IMR-90 (cell line): Measurements from ENCODE around the gene CALHM3. TPM values are rescaled to one million over a fixed set of nuclear protein-coding genes. Genes with fewer than 3 reads are reported as not detected.

Source experiments
- ATAC-seq: fragments of 200-7000 bp; cut with Tn5 transposase; 2 replicates; pipeline ENCODE4 v1.9.1; 2020; ENCODE audit warnings: low read depth, mild to moderate bottlenecking, moderate library complexity
- BruUV-seq: library from RNA; stranded (reverse); fragments of 400-500 nt; replicated peaks from 2 replicates; lab custom pipeline; 2021; lab: Mats Ljungman, UMichigan
- CTCF ChIA-PET: fragments of 300-600 bp; formaldehyde crosslinking; extraction: SDS; loops from one replicate; lab custom pipeline; 2021; ENCODE audit warnings: antibody characterized with exemption; lab: Yijun Ruan, JAX
- POLR2A ChIA-PET: fragments of 300-600 bp; sonication (Branson Sonifier 250); formaldehyde crosslinking; loops from one replicate; lab custom pipeline; 2022; ENCODE audit warnings: antibody characterized with exemption; ENCODE audit not compliant: unreplicated experiment; lab: Charles Lee
- DNase-seq: peaks from one replicate; pipeline ENCODE4 v3.0.0; 2013
- H2AFZ ChIP-seq: replicated peaks from 2 replicates; pipeline ENCODE3; 2013; ENCODE audit warnings: low read length, mild to moderate bottlenecking; ENCODE audit not compliant: poor library complexity
- H2AK5ac ChIP-seq: 2 replicates; pipeline ENCODE4 v1.6.1; 2013; ENCODE audit warnings: low read depth, low read length, inconsistent platforms
- H2AK9ac ChIP-seq: replicated peaks from 2 replicates; pipeline ENCODE3; 2013; ENCODE audit warnings: mild to moderate bottlenecking, low read depth, low read length, moderate library complexity; ENCODE audit not compliant: poor library complexity
- H2BK120ac ChIP-seq: 2 replicates; pipeline ENCODE4 v1.6.1; 2013; ENCODE audit warnings: low read depth, low read length, inconsistent platforms
- H2BK15ac ChIP-seq: 3 replicates; pipeline ENCODE4 v1.6.1; 2013; ENCODE audit warnings: low read depth, low read length, inconsistent platforms
- H2BK20ac ChIP-seq: 2 replicates; pipeline ENCODE4 v1.6.1; 2013; ENCODE audit warnings: low read depth, mild to moderate bottlenecking, inconsistent platforms, low read length, moderate library complexity
- H2BK5ac ChIP-seq: 2 replicates; pipeline ENCODE4 v1.6.1; 2013; ENCODE audit warnings: mild to moderate bottlenecking, low read depth, low read length, inconsistent platforms; ENCODE audit not compliant: poor library complexity, severe bottlenecking
- H3K14ac ChIP-seq: replicated peaks from 2 replicates; pipeline ENCODE4 v1.6.1; 2013; ENCODE audit warnings: low read depth, low read length, inconsistent platforms
- H3K18ac ChIP-seq: 2 replicates; pipeline ENCODE4 v1.6.1; 2013; ENCODE audit warnings: low read depth, low read length, control low read depth
- H3K23ac ChIP-seq: 2 replicates; pipeline ENCODE4 v1.6.1; 2013; ENCODE audit warnings: low read depth, low read length, inconsistent platforms
- H3K27ac ChIP-seq: 2 replicates; pipeline ENCODE4 v1.5.1; 2013; ENCODE audit warnings: mild to moderate bottlenecking, control low read depth, low read length; ENCODE audit not compliant: insufficient read depth
- H3K27me3 ChIP-seq: 2 replicates; pipeline ENCODE4 v1.6.1; 2013; ENCODE audit warnings: low read length; ENCODE audit not compliant: control insufficient read depth, insufficient read depth
- H3K36me3 ChIP-seq: 2 replicates; pipeline ENCODE4 v1.6.1; 2013; ENCODE audit warnings: low read length, mixed read lengths; ENCODE audit not compliant: control insufficient read depth, insufficient read depth
- H3K4ac ChIP-seq: 2 replicates; pipeline ENCODE4 v1.6.1; 2013; ENCODE audit warnings: low read depth, low read length, inconsistent platforms
- H3K4me1 ChIP-seq: 2 replicates; pipeline ENCODE4 v1.6.1; 2013; ENCODE audit warnings: low read length, mixed read lengths; ENCODE audit not compliant: control insufficient read depth, insufficient read depth
- H3K4me2 ChIP-seq: 2 replicates; pipeline ENCODE4 v1.6.1; 2013; ENCODE audit warnings: low read depth, mild to moderate bottlenecking, control low read depth, low read length, moderate library complexity
- H3K4me3 ChIP-seq: 2 replicates; pipeline ENCODE4 v1.5.1; 2013; ENCODE audit warnings: low read depth, mild to moderate bottlenecking, control low read depth, low read length, moderate library complexity; ENCODE audit not compliant: insufficient read depth
- H3K56ac ChIP-seq: 2 replicates; pipeline ENCODE4 v1.6.1; 2013; ENCODE audit warnings: low read length, inconsistent platforms; ENCODE audit not compliant: insufficient read depth; ENCODE audit errors: extremely low read depth
- H3K79me1 ChIP-seq, 2 experiments: 2 replicates each; pipeline ENCODE4 v1.6.1; 2013; ENCODE audit warnings: low read length in 2 of 2, inconsistent platforms in 1 of 2, low read depth in 1 of 2
- H3K9ac ChIP-seq: 2 replicates; pipeline ENCODE4 v1.6.1; 2013; ENCODE audit warnings: low read depth, low read length, control low read depth
- H3K9me1 ChIP-seq: 2 replicates; pipeline ENCODE4 v1.6.1; 2013; ENCODE audit warnings: low read length, inconsistent platforms; ENCODE audit not compliant: insufficient read depth
- H3K9me3 ChIP-seq: 2 replicates; pipeline ENCODE4 v1.6.1; 2013; ENCODE audit warnings: low read length; ENCODE audit not compliant: control insufficient read depth, insufficient read depth
- H4K20me1 ChIP-seq: 2 replicates; pipeline ENCODE4 v1.6.1; 2013; ENCODE audit warnings: low read length, inconsistent platforms; ENCODE audit not compliant: insufficient read depth
- H4K5ac ChIP-seq: 2 replicates; pipeline ENCODE4 v1.6.1; 2013; ENCODE audit warnings: mild to moderate bottlenecking, low read depth, low read length, control low read depth
- H4K8ac ChIP-seq, 2 experiments: 2 replicates each; pipeline ENCODE4 v1.6.1; 2013; ENCODE audit warnings: low read depth in 2 of 2, low read length in 2 of 2, control low read depth in 1 of 2, inconsistent platforms in 1 of 2
- H4K91ac ChIP-seq: 2 replicates; pipeline ENCODE4 v1.6.1; 2013; ENCODE audit warnings: low read depth, low read length, inconsistent platforms; ENCODE audit not compliant: insufficient read depth
- CEBPB ChIP-seq: IDR thresholded peaks from 2 replicates; pipeline ENCODE4 v1.6.1; 2012; ENCODE audit warnings: low read depth, low read length, improper control_type of control experiment
- FOS ChIP-seq: fragments of 150-350 bp; IDR thresholded peaks from 2 replicates; pipeline ENCODE4 v1.6.1; 2016; ENCODE audit warnings: low read depth, low read length
- NFE2L2 ChIP-seq: fragments of 150-350 bp; IDR thresholded peaks from 2 replicates; pipeline ENCODE4 v1.6.1; 2016; ENCODE audit warnings: low read depth, mild to moderate bottlenecking, low read length
- POLR2A ChIP-seq: IDR thresholded peaks from 2 replicates; pipeline ENCODE4 v1.6.1; 2012; ENCODE audit warnings: mild to moderate bottlenecking, low read depth, low read length
- USF2 ChIP-seq: fragments of 150-350 bp; IDR thresholded peaks from 2 replicates; pipeline ENCODE4 v1.6.1; 2017; ENCODE audit warnings: mild to moderate bottlenecking, antibody characterized with exemption, low read length, low read depth
- WGBS, 2 experiments: methylation state at CpG; one replicate each; pipeline versions ENCODE4 v1.1.5 to v1.1.7; 2013; ENCODE audit warnings: missing lambda C conversion rate in 2 of 2; ENCODE audit not compliant: insufficient read length in 1 of 2; ENCODE audit errors: extremely low coverage in 2 of 2; 5-methylcytosine and 5-hydroxymethylcytosine counted together
- dilution Hi-C: fragments of 300-500 bp; cut with HindIII; formaldehyde crosslinking; loops from one replicate; pipeline ENCODE4 v1.14.3; 2018; ENCODE audit warnings: low sequenced_read_pairs; ENCODE audit not compliant: unreplicated experiment
- in situ Hi-C: fragments of 300-500 bp; cut with MboI; formaldehyde crosslinking; loops from 3 replicates; pipeline ENCODE4 v1.14.3; 2019; ENCODE audit warnings: low sequenced_read_pairs, inconsistent platforms, mixed read lengths
- intact Hi-C: fragments of 100-400 bp; cut with micrococcal nuclease; formaldehyde crosslinking; loops from 2 replicates; pipeline ENCODE4 v1.10.0; 2022
- polyA plus RNA-seq, 3 experiments: library from polyadenylated mRNA; depleted of rRNA; stranded (reverse); fragments of >200 nt; gene quantifications; 2 replicates each; pipeline ENCODE4 v1.2.3, GENCODE V29; 2012; ENCODE audit warnings: low replicate concordance in 1 of 3
- total RNA-seq: library from RNA; depleted of rRNA; stranded (reverse); fragments of >200 nt; gene quantifications from 2 replicates; pipeline ENCODE4 v1.2.3, GENCODE V29; 2012

Gene CALHM3
- total and polyA plus RNA-seq, 2 of the 4 experiments (the other 2 are of a cell fraction) = not detected

- Histone ChIP-seq H2AK9ac (no peak overlapping the region), H3K56ac (no peak overlapping the region), H3K9me3 (no peaks in the 10 kb centered on the region), H3K9ac (no peak overlapping the region), H3K79me1 (no peaks in the 10 kb centered on the region), H4K8ac (no peak overlapping the region), H3K27ac (no peak overlapping the region), H3K18ac (no peak overlapping the region), H4K20me1 (no peaks in the 10 kb centered on the region), H2BK120ac (no peak overlapping the region), H2BK20ac (no peak overlapping the region), H2AFZ (no peak overlapping the region), H4K5ac (no peak overlapping the region), H3K27me3 (peaks cover 33% of the 10 kb centered on the region), H3K36me3 (no peaks in the 10 kb centered on the region), H3K9me1 (no peaks in the 10 kb centered on the region; the same call in 1 of the 2 replicates), H3K4ac (no peak overlapping the region), H2BK5ac (no peak overlapping the region), H3K4me1 (no peaks in the 10 kb centered on the region), H3K23ac (no peak overlapping the region), H2AK5ac (no peak overlapping the region), H3K4me3 (no peak overlapping the region), H3K14ac (no peak overlapping the region), H2BK15ac (no peak overlapping the region), H4K91ac (no peak overlapping the region), H3K4me2 (no peak overlapping the region)
- intact Hi-C loops (no loop called here), in situ Hi-C loops (no loop called here), dilution Hi-C loops (no loop called here)
- no peak for ATAC-seq
- no peak for DNase-seq
- TF ChIP-seq USF2 = no peak
- TF ChIP-seq POLR2A = no peak
- TF ChIP-seq NFE2L2 = no peak
- TF ChIP-seq CEBPB = no peak
- no peak for TF ChIP-seq FOS
- ChIA-PET CTCF (no interaction called here), POLR2A (no interaction called here)
- 80% methylated on average over 1 of the region's 14 CpGs; no CpG with 5 or more reads in 1 of the 2 experiments for WGBS, 2 experiments
- BruUV-seq = no TSS peak
These were observed 13.4 kb downstream of the CALHM3 start for GRCh38 chr10:103465411-103466179.
